Right hindlimb (tissue), 1 donor: ENCODE results near the gene UHRF1.

Experiments
- DNase-seq: peaks from one replicate; pipeline ENCODE4 v3.0.0-alpha.2; 2018

The UHRF1 gene

GRCh38 chr19:4993683-4994082 lies 84.4 kb downstream of the UHRF1 start:
- no peak for DNase-seq

- DNase-seq: no peak
Measured at GRCh38 chr19:4996701-4997100, 87.4 kb downstream of the UHRF1 start.

GRCh38 chr19:4997297-4997696 lies 88.0 kb downstream of the UHRF1 start:
- no peak for DNase-seq

GRCh38 chr19:5000120-5000611 lies 90.9 kb downstream of the UHRF1 start:
- no peak for DNase-seq

- DNase-seq: no peak
Measured at GRCh38 chr19:5001615-5002014, 92.3 kb downstream of the UHRF1 start.

GRCh38 chr19:5002143-5002542 lies 92.8 kb downstream of the UHRF1 start:
- no peak for DNase-seq

GRCh38 chr19:5003781-5004180 lies 94.5 kb downstream of the UHRF1 start:
- DNase-seq: no peak

- no peak for DNase-seq
Measured at GRCh38 chr19:5005096-5005495, 95.8 kb downstream of the UHRF1 start.

- DNase-seq: no peak
Measured at GRCh38 chr19:5006201-5006600, 96.9 kb downstream of the UHRF1 start.

- no peak for DNase-seq
Measured at GRCh38 chr19:5006821-5007220, 97.5 kb downstream of the UHRF1 start.
